ENCODE results near the gene ZFHX3.

DNA sequence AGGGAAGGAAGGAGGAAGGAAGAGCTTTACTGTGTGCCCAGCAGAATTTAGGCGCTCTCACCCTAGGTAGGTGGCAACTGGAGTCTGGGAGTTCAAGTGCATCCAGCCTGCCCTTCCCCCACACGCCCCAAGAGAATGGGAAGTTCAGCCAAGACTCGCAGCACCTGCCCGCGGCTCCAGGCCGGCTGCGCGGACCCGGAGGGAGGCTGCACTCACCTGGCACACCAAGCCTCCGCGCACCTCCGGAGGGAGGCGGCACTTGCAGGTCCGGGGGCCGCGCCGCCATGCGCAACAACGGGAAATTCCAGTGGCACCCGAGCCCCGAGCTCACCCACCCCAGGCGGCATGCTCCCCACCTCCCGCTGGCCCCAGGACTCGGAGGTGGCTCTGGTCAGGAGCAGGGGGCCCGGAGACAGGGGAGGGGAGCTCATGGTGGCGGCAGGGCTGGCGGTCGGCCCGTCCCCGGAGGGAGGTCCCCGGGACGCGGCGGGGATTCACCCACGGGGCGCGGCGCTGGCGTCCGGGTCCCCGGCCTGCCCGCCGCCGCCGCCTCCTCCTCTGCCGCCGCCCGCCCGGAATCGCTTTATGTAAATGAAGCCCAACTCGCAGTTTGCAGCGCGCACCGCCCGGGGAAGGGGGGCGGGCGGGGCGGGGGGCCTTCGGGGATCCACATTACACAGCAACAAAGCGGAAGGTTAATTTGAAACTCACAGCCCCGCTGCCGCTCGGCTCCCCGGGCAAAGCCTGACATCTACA lies at the start of gene ZFHX3:
- TF ChIP-seq, protein P1, sequence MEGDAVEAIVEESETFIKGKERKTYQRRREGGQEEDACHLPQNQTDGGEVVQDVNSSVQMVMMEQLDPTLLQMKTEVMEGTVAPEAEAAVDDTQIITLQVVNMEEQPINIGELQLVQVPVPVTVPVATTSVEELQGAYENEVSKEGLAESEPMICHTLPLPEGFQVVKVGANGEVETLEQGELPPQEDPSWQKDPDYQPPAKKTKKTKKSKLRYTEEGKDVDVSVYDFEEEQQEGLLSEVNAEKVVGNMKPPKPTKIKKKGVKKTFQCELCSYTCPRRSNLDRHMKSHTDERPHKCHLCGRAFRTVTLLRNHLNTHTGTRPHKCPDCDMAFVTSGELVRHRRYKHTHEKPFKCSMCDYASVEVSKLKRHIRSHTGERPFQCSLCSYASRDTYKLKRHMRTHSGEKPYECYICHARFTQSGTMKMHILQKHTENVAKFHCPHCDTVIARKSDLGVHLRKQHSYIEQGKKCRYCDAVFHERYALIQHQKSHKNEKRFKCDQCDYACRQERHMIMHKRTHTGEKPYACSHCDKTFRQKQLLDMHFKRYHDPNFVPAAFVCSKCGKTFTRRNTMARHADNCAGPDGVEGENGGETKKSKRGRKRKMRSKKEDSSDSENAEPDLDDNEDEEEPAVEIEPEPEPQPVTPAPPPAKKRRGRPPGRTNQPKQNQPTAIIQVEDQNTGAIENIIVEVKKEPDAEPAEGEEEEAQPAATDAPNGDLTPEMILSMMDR (IDR thresholded peaks at IDR 0.05 in 2 of 3, conservative IDR thresholded peaks at IDR 0.05 in 1 of 3; ENCODE audit: control insufficient read depth in 2 of 3, extremely low read depth in 1 of 3, insufficient read depth in 1 of 3, low read depth in 3 of 3, low read length in 3 of 3): peak in 2 of 3 experiments; percentile 24 to 59; a peak in 3 of 6 replicates
- TF ChIP-seq SUZ12 (IDR thresholded peaks at IDR 0.05; ENCODE audit: unreplicated experiment) (no peak), EP300 (IDR thresholded peaks at IDR 0.05; ENCODE audit: borderline replicate concordance in 1 of 2, control insufficient read depth in 1 of 2, low read depth in 2 of 2, low read length in 2 of 2) (no peak), SMC3 (IDR thresholded peaks at IDR 0.05; ENCODE audit: borderline replicate concordance, low read length) (peak; percentile 11; the same call in 1 of the 2 replicates), YY1 (IDR thresholded peaks at IDR 0.05; ENCODE audit: low read depth, low read length) (0 out of 2 replicates have a peak, but pooled peaks have one; percentile 19), CEBPB (IDR thresholded peaks at IDR 0.05; ENCODE audit: borderline replicate concordance in 1 of 2, low read depth in 2 of 2, low read length in 2 of 2) (no peak), SIN3A (IDR thresholded peaks at IDR 0.05; ENCODE audit: low read depth, low read length) (no peak), NR2F1 (conservative IDR thresholded peaks at IDR 0.05) (no peak)
